Tibial nerve (tissue), 4 donors: ENCODE results near the gene APOBEC3H.

ENCODE experiments used
- CTCF ChIP-seq, 5 experiments: fragments of 200-600 bp in 3 of 5; fragments of 450-650 bp in 2 of 5; sonication (generic) in 3 of 5; IDR thresholded peaks; one replicate each; pipeline ENCODE4 v1.5.1; 2016 to 2019; ENCODE audit warnings: antibody characterized with exemption in 5 of 5, mild to moderate bottlenecking in 3 of 5, moderate library complexity in 2 of 5
- EP300 ChIP-seq, 2 donors: sonication (generic); formaldehyde crosslinking; IDR thresholded peaks; one replicate each; pipeline ENCODE4 v1.6.1; 2017; ENCODE audit warnings: antibody characterized with exemption in 2 of 2, mild to moderate bottlenecking in 1 of 2
- POLR2A ChIP-seq, 2 donors: fragments of 450-650 bp; IDR thresholded peaks; one replicate each; pipeline ENCODE4 v1.6.1; 2017; ENCODE audit warnings: antibody characterized with exemption in 2 of 2, mild to moderate bottlenecking in 2 of 2, moderate library complexity in 2 of 2

DNA sequence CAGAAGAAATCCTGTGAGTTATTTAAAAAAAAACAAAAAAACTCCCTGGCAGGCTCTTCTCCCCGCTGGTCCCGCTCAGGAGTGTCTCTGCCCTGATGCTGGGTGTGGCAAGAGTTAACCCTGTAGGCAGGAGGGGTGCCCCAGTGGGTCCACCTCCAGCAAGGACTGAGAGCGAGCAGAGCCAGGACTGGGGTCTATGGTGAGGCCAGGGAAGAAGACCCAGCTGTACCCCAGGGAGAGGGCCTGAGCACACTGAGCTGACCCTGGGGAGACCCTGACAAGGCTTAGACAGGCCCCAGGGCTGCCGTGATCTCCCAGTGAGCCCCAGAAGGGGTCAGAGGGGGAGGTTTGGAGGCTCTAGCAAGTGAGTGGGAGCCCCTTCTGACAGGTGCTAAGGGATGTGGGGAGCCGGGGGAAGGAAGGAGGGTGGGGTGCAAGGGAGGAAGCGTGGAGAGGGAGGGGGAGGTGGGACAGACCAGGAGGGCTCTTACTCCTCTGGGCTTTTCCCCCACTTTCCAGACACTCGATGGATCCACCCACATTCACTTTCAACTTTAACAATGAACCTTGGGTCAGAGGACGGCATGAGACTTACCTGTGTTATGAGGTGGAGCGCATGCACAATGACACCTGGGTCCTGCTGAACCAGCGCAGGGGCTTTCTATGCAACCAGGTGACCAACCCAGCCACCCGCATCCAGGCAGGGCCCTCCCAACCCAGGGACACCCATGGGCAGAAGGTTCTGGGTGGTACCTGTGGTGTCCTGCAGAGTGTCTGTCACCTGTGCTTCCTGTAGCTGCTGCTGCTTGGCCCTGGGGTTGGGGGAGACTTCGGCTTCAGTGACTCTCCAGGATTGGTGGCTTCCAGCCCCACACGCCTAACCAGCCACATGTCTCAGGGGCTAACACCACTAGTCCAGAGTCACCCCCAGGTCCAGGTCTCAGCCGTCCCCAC lies 13.6 kb upstream of the APOBEC3H start:
- TF ChIP-seq CTCF (IDR thresholded peaks at IDR 0.05): no peak
- no peak for TF ChIP-seq EP300 (IDR thresholded peaks at IDR 0.05)
- TF ChIP-seq POLR2A (IDR thresholded peaks at IDR 0.05): no peak
